Spleen (tissue), 11 donors: ENCODE results near the gene FTL. TPM values are rescaled to one million over a fixed set of nuclear protein-coding genes. Genes with fewer than 3 reads are reported as not detected.

Experiments used
- DNase-seq: peaks from one replicate; pipeline ENCODE4 v3.0.0-alpha.2; 2020
- H3K27ac ChIP-seq, 8 donors: fragments of 200-600 bp; sonication (generic) in 7 of 8; 1 replicate in 4 of 8; 2 replicates in 4 of 8; pipeline versions ENCODE4 v1.5.0 to v1.8.0; 2016 to 2021; ENCODE audit warnings: inconsistent platforms in 4 of 8, mild to moderate bottlenecking in 4 of 8, moderate library complexity in 1 of 8
- H3K27me3 ChIP-seq, 7 donors: fragments of 200-600 bp; sonication (generic) in 6 of 7; replicated peaks in 1 of 7; 1 replicate in 4 of 7; 2 replicates in 3 of 7; pipeline versions ENCODE4 v1.5.0 to v1.8.0; 2016 to 2021; ENCODE audit warnings: inconsistent platforms in 3 of 7, mild to moderate bottlenecking in 1 of 7
- H3K36me3 ChIP-seq, 6 donors: fragments of 200-600 bp; sonication (generic) in 5 of 6; 1 replicate in 4 of 6; 2 replicates in 2 of 6; pipeline versions ENCODE4 v1.5.0 to v1.8.0; 2016 to 2021; ENCODE audit warnings: inconsistent platforms in 2 of 6
- H3K4me1 ChIP-seq, 6 donors: fragments of 200-600 bp; sonication (generic) in 5 of 6; 1 replicate in 3 of 6; 2 replicates in 3 of 6; pipeline versions ENCODE4 v1.5.0 to v1.8.0; 2016 to 2021; ENCODE audit warnings: inconsistent platforms in 3 of 6
- H3K4me3 ChIP-seq, 8 donors: fragments of 200-600 bp; sonication (generic) in 7 of 8; 1 replicate in 4 of 8; 2 replicates in 4 of 8; pipeline versions ENCODE4 v1.5.0 to v1.8.0; 2016 to 2021; ENCODE audit warnings: inconsistent platforms in 4 of 8, mild to moderate bottlenecking in 4 of 8, moderate library complexity in 2 of 8
- H3K9me3 ChIP-seq, 8 donors: fragments of 200-600 bp; sonication (generic) in 7 of 8; 1 replicate in 4 of 8; 2 replicates in 4 of 8; pipeline versions ENCODE4 v1.5.0 to v1.8.0; 2016 to 2021; ENCODE audit warnings: inconsistent platforms in 4 of 8
- CTCF ChIP-seq, 11 experiments: fragments of 200-600 bp in 7 of 11; fragments of 450-650 bp in 4 of 11; sonication (generic) in 4 of 11; IDR thresholded peaks in 8 of 11; conservative IDR thresholded peaks in 3 of 11; 1 replicate in 7 of 11; 2 replicates in 4 of 11; pipeline versions ENCODE4 v1.4.0 to v1.8.0; 2016 to 2021; ENCODE audit warnings: antibody characterized with exemption in 11 of 11, inconsistent platforms in 4 of 11, mild to moderate bottlenecking in 1 of 11
- POLR2A ChIP-seq, 3 donors: fragments of 450-650 bp; IDR thresholded peaks; one replicate each; pipeline ENCODE4 v1.5.1; 2017; ENCODE audit warnings: antibody characterized with exemption in 3 of 3, mild to moderate bottlenecking in 1 of 3
- POLR2AphosphoS5 ChIP-seq, 3 donors: sonication (generic); formaldehyde crosslinking; IDR thresholded peaks; one replicate each; pipeline ENCODE4 v1.5.1; 2017; ENCODE audit warnings: antibody characterized with exemption in 3 of 3
- WGBS, 5 donors: extraction: QIAGEN DNeasy Blood & Tissue Kit in 3 of 5; methylation state at CpG; one replicate each; pipeline versions ENCODE4 v1.1.5 to v1.1.7; 2013 to 2018; 5-methylcytosine and 5-hydroxymethylcytosine counted together
- intact Hi-C: fragments of 100-400 bp; cut with DNase I; formaldehyde crosslinking; loops from one replicate; pipeline ENCODE4 v1.15.0; 2023; ENCODE audit warnings: low total_unique reads
- polyA plus RNA-seq, 3 donors: library from polyadenylated mRNA; stranded (reverse); fragments of 200-250 nt; gene quantifications; one replicate each; pipeline ENCODE4 v1.2.1, GENCODE V29; 2013
- total RNA-seq, 7 donors: library from RNA; depleted of rRNA in 3 of 7; stranded (reverse); fragments of >200 nt in 3 of 7; fragmentation: NEBNext Ultra II Directional in 4 of 7; extraction: Animal tissue kit (Norgen Biotek cat#: 25700) in 4 of 7; gene quantifications; one replicate each; pipeline versions ENCODE4 v1.1.0 to v1.2.1, GENCODE V29; 2016 to 2021
- donor health status: healthy with polysubstance abuse.
- donor health status: DM: no; HTN: no; CAD: no; lungs with moderate emphysema.
- donor health status: DM: no; HTN: no; CAD: no.
- donor health status: Bipolar disorder and iron deficiency.
- donor health status: healthy.
- donor health status: DM: no; HTN: no; CAD: no.
- donor health status: DM: yes; HTN: yes; CAD: no.

FTL gene
- total and polyA plus RNA-seq, 10 donors, result 4,960 to 14,078 (median 7,397) TPM

DNA sequence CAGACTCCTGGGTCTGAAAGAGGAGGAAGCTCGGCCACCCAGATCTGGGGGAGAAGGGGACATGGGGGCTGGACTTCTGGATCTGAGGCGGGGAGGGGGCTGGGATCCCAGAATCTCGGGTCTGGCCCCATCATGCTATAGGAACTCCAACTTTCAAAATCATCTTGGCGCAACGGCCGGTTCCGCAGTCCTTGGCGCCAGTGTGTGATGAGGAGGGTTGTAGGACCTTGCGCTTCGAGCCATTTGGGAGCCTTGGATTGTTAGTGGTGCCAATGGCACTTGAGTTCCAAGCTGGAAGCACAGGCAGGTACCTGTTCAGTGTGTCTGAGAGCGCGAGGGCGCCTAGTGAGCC lies 28.9 kb downstream of the FTL start:
- DNase-seq, result no peak
- Histone ChIP-seq H3K27me3 (no peaks in the 10 kb centered on the region), H3K4me3 (peak overlapping the region; percentile 60 to 90 (median 80)), H3K27ac (peak overlapping the region; percentile 80 to 98 (median 94)), H3K9me3 (no peaks in the 10 kb centered on the region), H3K36me3 (peaks cover 0 to 23% (median 4%) of the 10 kb centered on the region in 6 donors), H3K4me1 (peaks cover 14 to 61% (median 37%) of the 10 kb centered on the region in 6 donors)
- WGBS, 5 donors, result 1 to 4% (median 1%) methylated on average over 8 to 13 of the region's 13 CpGs
- intact Hi-C loops, result no loop called here
- TF ChIP-seq POLR2AphosphoS5 (IDR thresholded peaks at IDR 0.05), result no peak
- no peak for TF ChIP-seq CTCF (IDR thresholded peaks at IDR 0.05 in 8 of 11, conservative IDR thresholded peaks at IDR 0.05 in 3 of 11)
- TF ChIP-seq POLR2A (IDR thresholded peaks at IDR 0.05), result no peak

DNA sequence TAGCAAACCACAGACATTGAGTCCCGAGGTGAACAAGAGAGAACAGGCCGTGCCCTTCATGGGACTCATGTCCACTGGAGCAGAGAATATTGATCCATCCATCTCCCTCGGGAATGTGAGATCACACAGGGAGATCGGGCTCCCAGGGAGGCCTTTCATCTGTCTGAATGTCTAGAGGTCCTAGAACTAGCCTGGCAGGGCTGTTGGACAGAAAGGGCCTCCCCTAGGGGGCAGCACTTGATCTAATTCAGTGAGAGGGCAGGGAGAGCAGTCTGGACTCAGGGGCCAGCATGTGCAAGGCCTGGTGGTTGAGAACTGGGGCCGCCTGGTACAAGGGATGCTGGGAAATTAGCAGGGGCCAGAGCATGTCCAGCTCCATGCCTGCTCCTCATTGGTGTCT lies 32.9 kb downstream of the FTL start:
- TF ChIP-seq POLR2A (IDR thresholded peaks at IDR 0.05) (no peak), CTCF (IDR thresholded peaks at IDR 0.05 in 8 of 11, conservative IDR thresholded peaks at IDR 0.05 in 3 of 11) (peak in 6 of 11 experiments; percentile 22 to 50 (median 48))
- Histone ChIP-seq H3K27me3 (no peaks in the 10 kb centered on the region), H3K36me3 (peaks cover 0 to 39% (median 6%) of the 10 kb centered on the region in 6 donors)

GRCh38 chr19:48999481-49000325 lies 34.6 kb downstream of the FTL start:
- TF ChIP-seq CTCF (IDR thresholded peaks at IDR 0.05 in 8 of 11, conservative IDR thresholded peaks at IDR 0.05 in 3 of 11), result peak; percentile 31 to 76 (median 52)
- TF ChIP-seq POLR2A (IDR thresholded peaks at IDR 0.05), result no peak
- no peak for TF ChIP-seq POLR2AphosphoS5 (IDR thresholded peaks at IDR 0.05)
- no peaks in the 10 kb centered on the region for H3K9me3 ChIP-seq
- peak; percentile 87 for DNase-seq
- peaks cover 4 to 56% (median 20%) of the 10 kb centered on the region in 6 donors for H3K36me3 ChIP-seq
- no peaks in the 10 kb centered on the region for H3K27me3 ChIP-seq
- peaks cover 2 to 24% (median 7%) of the 10 kb centered on the region in 6 donors for H3K4me1 ChIP-seq
- H3K4me3 ChIP-seq, result no peak overlapping the region
- H3K27ac ChIP-seq, result no peak overlapping the region
- intact Hi-C loops, result no loop called here
- WGBS, 5 donors, result 60 to 70% (median 63%) methylated on average over 14 to 16 of the region's 16 CpGs

More for the DNA sequence above, 32.9 kb downstream of the FTL start:
- 83 to 87% (median 85%) methylated on average over 5 of the region's 5 CpGs for WGBS, 5 donors
- no peak overlapping the region for H3K4me3 ChIP-seq
- H3K27ac ChIP-seq, result no peak overlapping the region
- intact Hi-C loops, result no loop called here
- no peaks in the 10 kb centered on the region for H3K9me3 ChIP-seq
- H3K4me1 ChIP-seq, result peaks cover 8 to 34% (median 17%) of the 10 kb centered on the region in 6 donors
- no peak for DNase-seq

DNA sequence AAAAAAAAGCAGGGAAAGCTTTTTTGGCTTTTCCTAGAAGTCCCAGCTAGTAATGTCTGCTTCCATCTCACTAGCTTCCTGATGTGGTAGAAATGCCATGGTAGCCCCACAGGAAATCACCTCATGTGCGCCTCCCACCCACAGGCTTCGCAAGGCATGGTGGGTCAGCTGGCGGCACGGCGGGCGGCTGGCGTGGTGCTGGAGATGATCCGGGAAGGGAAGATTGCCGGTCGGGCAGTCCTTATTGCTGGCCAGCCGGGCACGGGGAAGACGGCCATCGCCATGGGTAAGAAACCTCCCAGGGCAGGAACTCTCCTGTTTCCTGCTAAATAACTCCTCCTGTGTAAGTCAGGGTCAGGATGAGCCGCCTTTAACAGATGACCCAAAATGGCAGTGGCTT lies 39.0 kb downstream of the FTL start:
- H3K36me3 ChIP-seq, result peaks cover 4 to 100% (median 50%) of the 10 kb centered on the region in 6 donors
- no peak overlapping the region for H3K4me3 ChIP-seq
- no peak for TF ChIP-seq POLR2A (IDR thresholded peaks at IDR 0.05)
- no peak overlapping the region for H3K27ac ChIP-seq
- H3K4me1 ChIP-seq, result peaks cover 0 to 6% (median 0%) of the 10 kb centered on the region in 6 donors
- no peak for DNase-seq
- no peaks in the 10 kb centered on the region for H3K27me3 ChIP-seq
- intact Hi-C loops, result no loop called here
- H3K9me3 ChIP-seq, result no peaks in the 10 kb centered on the region
- WGBS, 5 donors, result 94 to 99% (median 98%) methylated on average over 15 of the region's 15 CpGs
